EH (cell line): Measurements from ENCODE around the gene KCNH1.

Experiments used
- DNase-seq: peaks from one replicate; pipeline ENCODE4 v3.0.0-alpha.2; 2015; ENCODE audit warnings: low read depth

KCNH1 gene

DNA sequence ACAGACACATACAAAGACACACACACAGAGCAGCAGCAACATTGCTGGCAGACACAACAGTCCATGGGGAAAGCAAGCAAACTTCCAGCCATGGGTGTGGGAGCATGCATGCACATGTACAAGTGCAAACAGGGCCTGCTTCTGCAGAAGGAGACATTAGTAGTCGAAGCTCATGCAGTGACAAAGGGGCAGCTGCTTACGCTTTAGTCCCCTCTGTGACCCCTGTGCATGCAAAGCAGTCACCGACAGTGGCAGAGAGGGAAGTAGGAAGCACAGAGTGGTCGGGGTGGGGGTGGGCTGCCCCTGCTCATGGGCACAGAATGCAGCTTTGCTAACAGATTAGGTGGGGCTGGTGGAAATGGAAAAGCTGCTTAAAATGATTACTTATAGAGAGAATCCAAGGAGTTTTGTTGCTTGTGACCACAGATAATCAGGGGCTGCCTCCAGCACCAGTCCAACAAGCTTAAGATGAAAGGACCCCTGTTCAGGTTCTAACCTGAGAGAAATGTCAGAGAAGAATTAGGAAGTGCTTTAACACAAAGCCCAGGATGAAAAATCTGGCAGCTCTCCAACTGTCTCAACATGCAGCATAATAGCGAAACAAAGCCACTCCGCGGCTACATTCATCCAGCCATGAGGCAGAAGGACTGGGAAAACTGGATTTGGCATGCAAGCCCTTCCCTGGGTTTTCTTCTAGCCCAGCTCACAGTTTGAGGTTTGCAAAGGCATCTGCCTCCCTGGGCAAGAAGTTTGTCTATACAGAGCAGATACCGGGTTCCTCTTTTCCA, 378.9 kb downstream of the KCNH1 start:
- no peak for DNase-seq

DNA sequence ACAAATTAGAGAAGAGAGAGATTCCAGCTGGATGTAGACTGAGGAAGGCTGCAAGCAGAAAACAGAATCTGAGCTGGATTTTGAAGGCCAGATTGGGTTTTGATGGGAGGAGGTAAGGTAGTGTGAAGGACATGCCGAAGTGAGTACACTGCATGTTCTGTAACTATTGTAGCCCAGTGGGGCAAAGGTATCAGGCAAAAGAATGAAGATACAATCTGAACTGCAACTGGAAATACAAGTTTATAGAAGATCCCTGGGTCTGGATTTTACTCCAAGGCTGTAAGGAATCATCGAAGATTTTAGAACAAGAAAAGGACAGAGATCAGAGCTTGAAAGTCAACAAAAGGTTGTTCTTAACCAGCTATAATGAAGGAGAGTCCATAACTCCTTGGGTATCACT, 382.0 kb downstream of the KCNH1 start:
- DNase-seq, result no peak

- no peak for DNase-seq
Measured at GRCh38 chr1:210750468-210750867, 383.5 kb downstream of the KCNH1 start.

- no peak for DNase-seq
Measured at GRCh38 chr1:210748796-210749195, 385.2 kb downstream of the KCNH1 start.

- DNase-seq, result no peak
Measured at GRCh38 chr1:210747890-210748289, 386.1 kb downstream of the KCNH1 start.

- no peak for DNase-seq
Measured at GRCh38 chr1:210747112-210747511, 386.8 kb downstream of the KCNH1 start.

DNA sequence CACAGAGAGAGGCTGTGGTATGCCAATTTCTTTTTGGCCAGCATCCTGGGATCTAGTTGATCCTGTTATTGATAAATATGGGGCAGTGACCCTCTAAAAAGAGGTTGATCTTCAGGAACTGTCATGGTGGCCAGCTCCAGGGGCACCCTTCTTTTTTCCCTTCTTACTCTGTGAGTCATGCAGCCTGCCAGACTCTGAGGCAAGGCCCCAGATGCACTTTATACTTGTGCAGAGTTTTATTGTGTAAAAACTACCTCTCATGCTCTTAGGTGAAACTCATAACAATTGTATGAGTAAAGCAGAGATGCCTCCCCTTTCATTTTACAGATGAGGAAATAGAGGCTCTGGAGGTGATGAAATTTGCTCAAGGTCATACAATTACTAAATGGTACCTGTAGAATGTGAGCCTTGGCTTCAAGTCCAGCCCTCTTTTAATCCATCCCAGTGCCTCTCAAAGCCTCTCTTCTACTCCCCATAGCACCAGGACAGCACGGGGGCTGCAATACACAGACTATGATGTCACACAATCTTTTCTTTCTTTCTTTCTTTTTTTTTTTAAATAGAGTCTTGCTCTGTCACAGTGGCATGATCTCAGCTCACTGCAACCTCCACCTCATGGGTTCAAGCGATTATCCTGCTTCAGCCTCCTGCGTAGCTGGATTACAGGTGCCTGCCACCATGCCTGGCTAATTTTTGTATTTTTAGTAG, 387.8 kb downstream of the KCNH1 start:
- DNase-seq, result no peak

GRCh38 chr1:210743038-210743437, 390.9 kb downstream of the KCNH1 start:
- DNase-seq, result no peak

GRCh38 chr1:210741564-210741963, 392.4 kb downstream of the KCNH1 start:
- no peak for DNase-seq

- DNase-seq, result peak; percentile 13
Measured at GRCh38 chr1:210739627-210740026, 394.3 kb downstream of the KCNH1 start.

GRCh38 chr1:210738256-210738655, 395.7 kb downstream of the KCNH1 start:
- DNase-seq, result no peak

DNA sequence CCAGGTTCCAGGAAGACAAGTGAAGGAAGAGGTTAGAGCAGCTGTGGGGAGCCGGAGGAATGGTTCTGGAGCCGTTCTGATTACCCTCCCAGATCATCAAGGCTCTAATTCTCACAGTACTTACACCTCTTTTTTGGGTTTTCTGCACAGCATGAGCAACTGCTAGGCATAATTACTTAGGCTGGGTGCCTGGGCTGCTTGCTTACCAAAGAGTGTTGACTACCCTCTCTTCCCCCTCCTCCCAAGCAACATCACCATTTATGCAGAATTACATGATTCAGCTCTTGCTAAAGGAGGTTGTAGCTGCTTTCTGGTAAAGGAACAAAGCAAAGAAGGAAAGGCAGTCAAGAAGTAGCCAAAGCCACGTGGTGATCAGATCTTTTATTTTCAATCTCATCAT, 397.2 kb downstream of the KCNH1 start:
- DNase-seq, result no peak

DNA sequence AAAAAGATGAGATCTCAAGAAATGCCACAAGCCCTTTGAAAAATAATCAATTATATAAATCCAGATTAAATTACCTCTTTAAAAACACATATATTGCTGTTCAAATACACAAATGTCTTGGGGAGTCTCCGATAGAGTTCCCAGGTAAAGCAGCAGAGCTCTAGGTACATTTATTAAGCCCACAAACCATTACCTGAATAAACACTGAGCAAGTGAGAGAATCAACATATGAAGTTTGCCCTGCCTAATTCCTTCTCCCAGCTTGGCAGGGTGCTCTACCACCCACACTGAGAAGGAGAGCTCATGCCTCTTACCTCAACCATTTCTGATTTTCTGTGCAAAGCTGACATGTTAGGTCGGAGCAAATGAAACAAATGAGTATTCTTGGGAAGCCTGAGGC, 402.4 kb downstream of the KCNH1 start:
- DNase-seq, result no peak

GRCh38 chr1:210731193-210731592, 402.8 kb downstream of the KCNH1 start:
- DNase-seq, result no peak

DNA sequence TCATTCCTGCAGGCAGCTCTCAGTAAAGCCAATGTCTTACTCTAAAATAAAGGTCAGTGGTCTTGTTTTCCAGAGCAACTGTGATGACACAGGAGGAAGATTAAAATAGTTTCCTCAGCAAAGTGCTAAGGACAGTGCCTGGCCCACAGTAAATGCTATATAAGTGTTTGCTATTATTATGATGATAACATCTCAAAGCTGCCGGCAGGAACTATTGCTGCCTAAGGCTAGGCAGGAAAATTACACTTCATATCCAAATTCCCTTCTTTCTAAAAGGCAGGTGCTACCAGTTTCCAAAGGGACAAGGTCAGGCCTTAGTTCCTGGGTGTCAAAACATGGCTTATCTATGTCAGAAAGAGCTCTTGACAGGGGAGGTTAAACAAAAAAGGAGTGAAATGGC, 403.9 kb downstream of the KCNH1 start:
- no peak for DNase-seq

DNA sequence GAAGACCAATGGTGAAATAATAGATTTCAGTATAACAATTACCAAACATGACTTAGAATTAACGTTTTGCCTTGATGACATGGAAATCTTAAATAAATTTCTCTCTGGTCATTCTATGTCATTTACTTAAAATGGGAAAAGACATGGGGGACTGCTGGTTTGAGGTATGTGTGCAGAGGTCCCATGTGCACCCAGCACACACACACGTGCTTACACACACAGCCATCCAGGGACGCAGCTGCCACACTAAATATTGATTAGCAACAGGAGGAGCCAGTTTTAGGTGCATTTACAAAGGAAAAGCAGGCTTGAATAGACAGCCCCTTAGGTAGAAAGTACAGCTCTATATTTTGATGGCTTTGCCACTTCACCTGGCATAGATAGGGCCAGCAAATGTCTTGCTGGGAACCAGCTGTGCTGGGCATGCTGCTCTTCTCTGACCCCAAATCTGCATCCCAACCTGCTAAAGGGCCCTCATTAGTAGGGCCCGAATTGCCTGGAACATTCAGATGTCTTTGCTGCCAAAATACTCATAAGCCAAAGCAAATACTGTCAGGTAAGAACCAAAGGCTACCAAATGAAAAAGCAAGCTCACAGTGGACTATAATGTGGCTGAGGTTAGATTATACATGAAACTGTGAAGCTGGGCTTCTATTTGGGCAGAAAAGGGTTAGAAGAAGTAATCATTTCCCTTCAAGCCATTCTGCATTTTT, 405.4 kb downstream of the KCNH1 start:
- DNase-seq, result no peak

DNA sequence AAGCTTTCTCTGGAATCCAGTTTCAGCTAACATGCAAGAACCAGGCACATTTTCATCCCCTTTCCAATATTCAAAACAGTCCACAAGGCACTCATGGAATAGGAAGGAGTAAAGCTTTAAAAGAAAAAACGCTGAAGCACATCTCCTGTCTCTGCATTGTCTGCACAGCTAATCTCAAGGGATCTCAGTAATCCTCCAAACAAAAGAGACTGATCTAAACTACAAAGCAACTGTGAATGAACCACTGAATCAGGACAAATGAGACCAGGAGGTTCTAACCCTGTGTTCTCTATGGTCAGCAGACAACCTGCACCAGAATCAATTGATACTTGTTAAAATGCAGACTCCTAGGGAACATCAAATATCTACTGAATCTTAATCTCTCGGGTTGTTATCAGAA, 406.2 kb downstream of the KCNH1 start:
- no peak for DNase-seq

GRCh38 chr1:210726621-210727020, 407.3 kb downstream of the KCNH1 start:
- DNase-seq, result peak; percentile 44

- DNase-seq, result no peak
Measured at GRCh38 chr1:210724768-210725167, 409.2 kb downstream of the KCNH1 start.

DNA sequence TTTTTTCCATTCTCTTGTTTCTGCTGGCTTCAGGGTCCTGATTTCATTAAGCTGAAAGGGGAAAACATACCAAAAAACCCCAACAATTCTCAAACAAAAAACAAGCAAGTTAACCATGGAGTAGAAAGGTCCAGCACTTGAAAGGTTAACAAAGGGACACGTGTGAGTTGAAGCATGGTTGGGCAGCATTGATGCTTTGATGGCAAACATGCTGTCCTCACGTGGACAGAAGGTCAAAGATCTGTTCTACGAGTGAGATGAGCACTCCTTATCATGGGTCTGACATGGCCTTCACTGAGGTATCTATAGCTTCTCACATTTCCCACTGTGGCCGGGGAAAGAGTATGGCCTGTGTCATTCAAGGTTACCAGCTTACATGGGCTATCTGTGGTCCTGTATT, 410.3 kb downstream of the KCNH1 start:
- no peak for DNase-seq

- no peak for DNase-seq
Measured at GRCh38 chr1:210722410-210723081, 411.4 kb downstream of the KCNH1 start.

GRCh38 chr1:210715072-210715471, 418.9 kb downstream of the KCNH1 start:
- peak; percentile 18 for DNase-seq
